A549 (cell line): Measurements from ENCODE around the gene MVB12B.

Source experiments
- CHD2 ChIP-seq: fragments of 150-350 bp; IDR thresholded peaks from 2 replicates; pipeline ENCODE4 v1.6.1; 2014; ENCODE audit warnings: low read length; ENCODE audit not compliant: partially characterized antibody
- CHD4 ChIP-seq: fragments of 200-600 bp; sonication (generic); IDR thresholded peaks from 2 replicates; pipeline ENCODE4 v1.6.1; 2016; ENCODE audit warnings: antibody characterized with exemption, mild to moderate bottlenecking, borderline replicate concordance
- EP300 ChIP-seq, 2 experiments: fragments of >200 bp; sonication (Bioruptor Twin); formaldehyde crosslinking; IDR thresholded peaks; 2 replicates in 1 of 2; 3 replicates in 1 of 2; pipeline ENCODE4 v1.6.1; 2016 to 2017
- JUNB ChIP-seq: fragments of >200 bp; sonication (Bioruptor Twin); formaldehyde crosslinking; IDR thresholded peaks from 2 replicates; pipeline ENCODE4 v1.6.1; 2016
- POLR2A ChIP-seq: IDR thresholded peaks from 2 replicates; pipeline ENCODE4 v1.6.1; 2012; ENCODE audit warnings: mild to moderate bottlenecking, low read length
- RFX5 ChIP-seq: fragments of 450-650 bp; IDR thresholded peaks from 2 replicates; pipeline ENCODE4 v1.7.1; 2014; ENCODE audit warnings: antibody characterized with exemption, mild to moderate bottlenecking, moderate library complexity
- TF ChIP-seq, protein P1 (sequence below): fragments of >200 bp; sonication (Bioruptor Twin); formaldehyde crosslinking; IDR thresholded peaks from 3 replicates; pipeline ENCODE4 v1.5.1; 2016

DNA sequence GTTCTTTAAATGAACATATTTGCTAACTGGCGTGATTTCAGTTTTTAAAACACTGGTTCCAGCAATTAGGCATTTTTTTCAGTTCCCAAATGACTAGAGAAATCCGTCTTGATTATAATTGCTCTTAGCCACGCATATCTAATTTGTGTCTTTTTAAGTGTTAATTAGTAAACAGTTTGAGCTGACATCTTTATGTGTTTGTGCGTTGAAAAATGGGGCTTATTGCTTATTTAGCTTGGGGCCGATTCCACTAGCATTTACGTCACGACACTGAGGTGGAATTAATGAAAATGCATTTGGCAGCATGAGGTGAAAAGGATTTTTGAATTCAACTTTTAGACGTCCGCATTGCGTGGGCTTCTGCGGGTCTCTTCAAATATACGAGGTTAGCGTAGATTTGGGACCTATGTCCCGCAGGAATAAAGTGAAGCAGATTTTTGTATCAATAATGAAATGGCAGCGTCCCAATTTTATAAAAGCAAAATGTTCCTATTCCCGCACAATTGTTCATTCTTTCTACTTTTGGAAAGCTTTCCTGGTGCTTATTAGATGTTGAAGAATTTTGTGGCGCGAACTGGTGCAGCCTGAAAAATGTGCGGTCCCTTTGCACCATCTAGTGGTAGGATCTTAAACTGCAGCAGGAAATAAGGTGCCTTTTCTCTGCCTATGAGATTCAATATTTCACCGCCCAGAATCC, 164.4 kb downstream of the MVB12B start:
- TF ChIP-seq, protein P1, sequence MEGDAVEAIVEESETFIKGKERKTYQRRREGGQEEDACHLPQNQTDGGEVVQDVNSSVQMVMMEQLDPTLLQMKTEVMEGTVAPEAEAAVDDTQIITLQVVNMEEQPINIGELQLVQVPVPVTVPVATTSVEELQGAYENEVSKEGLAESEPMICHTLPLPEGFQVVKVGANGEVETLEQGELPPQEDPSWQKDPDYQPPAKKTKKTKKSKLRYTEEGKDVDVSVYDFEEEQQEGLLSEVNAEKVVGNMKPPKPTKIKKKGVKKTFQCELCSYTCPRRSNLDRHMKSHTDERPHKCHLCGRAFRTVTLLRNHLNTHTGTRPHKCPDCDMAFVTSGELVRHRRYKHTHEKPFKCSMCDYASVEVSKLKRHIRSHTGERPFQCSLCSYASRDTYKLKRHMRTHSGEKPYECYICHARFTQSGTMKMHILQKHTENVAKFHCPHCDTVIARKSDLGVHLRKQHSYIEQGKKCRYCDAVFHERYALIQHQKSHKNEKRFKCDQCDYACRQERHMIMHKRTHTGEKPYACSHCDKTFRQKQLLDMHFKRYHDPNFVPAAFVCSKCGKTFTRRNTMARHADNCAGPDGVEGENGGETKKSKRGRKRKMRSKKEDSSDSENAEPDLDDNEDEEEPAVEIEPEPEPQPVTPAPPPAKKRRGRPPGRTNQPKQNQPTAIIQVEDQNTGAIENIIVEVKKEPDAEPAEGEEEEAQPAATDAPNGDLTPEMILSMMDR, result peak; percentile 90
- TF ChIP-seq CHD4, result no peak
- no peak for TF ChIP-seq JUNB
- no peak for TF ChIP-seq POLR2A
- no peak for TF ChIP-seq CHD2
- no peak for TF ChIP-seq EP300 (IDR thresholded peaks at IDR 0.05)
- TF ChIP-seq RFX5, result no peak
